Activated CD8-positive, alpha-beta T cell treated with anti-CD3 and anti-CD28 coated beads for 36 hours (primary cell): ENCODE results near the gene KLHL22. TPM values are rescaled to one million over a fixed set of nuclear protein-coding genes. Genes with fewer than 3 reads are reported as not detected.
A peak's percentile ranks its signal among the peaks of the same experiment; 100 is the strongest.
"Not testable (repeated sequence)": the region's sequence is repeated elsewhere in the genome, so short reads cannot be mapped to it uniquely, and the experiment has no call there.

Experiments used
- ATAC-seq: fragments of 200-7000 bp; cut with Tn5 transposase; one replicate; pipeline ENCODE4 v1.10.0; 2021; ENCODE audit warnings: mild to moderate bottlenecking, moderate library complexity
- CTCF ChIA-PET: fragments of 350-600 bp; sonication (Branson Sonifier 250); formaldehyde crosslinking; loops from one replicate; lab custom pipeline; 2021; ENCODE audit warnings: antibody characterized with exemption; lab: Charles Lee
- POLR2A ChIA-PET: fragments of 350-600 bp; sonication (Branson Sonifier 250); formaldehyde crosslinking; loops from one replicate; lab custom pipeline; 2021; ENCODE audit warnings: antibody characterized with exemption; lab: Charles Lee
- DNase-seq: peaks from one replicate; pipeline ENCODE4 v3.0.0-alpha.2; 2020
- H3K27ac Mint-ChIP-seq: one replicate; pipeline ENCODE4 v1.8.0; 2021; ENCODE audit warnings: mild to moderate bottlenecking, mixed read lengths
- H3K27me3 Mint-ChIP-seq: one replicate; pipeline ENCODE4 v1.8.0; 2021; ENCODE audit warnings: mixed read lengths
- H3K36me3 Mint-ChIP-seq: one replicate; pipeline ENCODE4 v1.8.0; 2021; ENCODE audit warnings: low read depth, mixed read lengths
- H3K4me1 Mint-ChIP-seq: one replicate; pipeline ENCODE4 v1.8.0; 2021; ENCODE audit warnings: low read depth, mixed read lengths
- H3K4me3 Mint-ChIP-seq: one replicate; pipeline ENCODE4 v1.8.0; 2021; ENCODE audit warnings: mild to moderate bottlenecking, moderate library complexity, mixed read lengths
- H3K9me3 Mint-ChIP-seq: one replicate; pipeline ENCODE4 v1.8.0; 2021; ENCODE audit warnings: mixed read lengths
- CTCF ChIP-seq: fragments of 200-600 bp; IDR thresholded peaks from one replicate; pipeline ENCODE4 v1.8.0; 2022; ENCODE audit warnings: antibody characterized with exemption, mild to moderate bottlenecking
- intact Hi-C: fragments of 100-400 bp; cut with micrococcal nuclease; formaldehyde crosslinking; loops from one replicate; pipeline ENCODE4 v1.10.0; 2022
- total RNA-seq, 2 experiments: library from RNA; stranded (reverse); gene quantifications; one replicate each; pipeline ENCODE4 v1.2.3, GENCODE V29; 2021

KLHL22 gene
- total RNA-seq, 2 experiments from 2014 or later, result 16.3 to 17.9 TPM

GRCh38 chr22:20475115-20475436 is 20.5 kb downstream of the KLHL22 start:
- intact Hi-C loops, result no loop called here
- Mint-ChIP-seq H3K9me3 (no peaks in the 10 kb centered on the region), H3K36me3 (peaks cover 9% of the 10 kb centered on the region), H3K4me1 (peaks cover 39% of the 10 kb centered on the region), H3K27me3 (no peaks in the 10 kb centered on the region), H3K27ac (peak overlapping the region; percentile 72), H3K4me3 (peak overlapping the region; percentile 10)
- ATAC-seq (no peak), DNase-seq (no peak)
- no peak for TF ChIP-seq CTCF
- ChIA-PET POLR2A (no interaction called here), CTCF (interaction anchor here (1.1 to 1.3 kb wide), 3 partner anchors 10 to 21 kb away, joined by 3 read pairs; no protein-coding TSS in a partner anchor)

GRCh38 chr22:20472629-20473442 is 22.8 kb downstream of the KLHL22 start:
- ChIA-PET POLR2A (interaction anchor here (0.9 to 1.6 kb wide), 3 partner anchors 9 to 34 kb away, joined by 3 to 8 read pairs (median 3); partner anchors contain the start of gene MED15), CTCF (interaction anchor here (1.5 to 1.9 kb wide), 2 partner anchors 55 to 97 kb away, joined by 3 to 5 read pairs; no protein-coding TSS in a partner anchor)
- ATAC-seq, result no peak
- H3K4me3 Mint-ChIP-seq, result no peak overlapping the region
- H3K27ac Mint-ChIP-seq, result peak overlapping the region; percentile 58
- intact Hi-C loops, result no loop called here
- H3K9me3 Mint-ChIP-seq, result no peaks in the 10 kb centered on the region
- peaks cover 43% of the 10 kb centered on the region for H3K4me1 Mint-ChIP-seq
- peaks cover 9% of the 10 kb centered on the region for H3K36me3 Mint-ChIP-seq
- no peaks in the 10 kb centered on the region for H3K27me3 Mint-ChIP-seq
- DNase-seq, result no peak
- TF ChIP-seq CTCF, result no peak

GRCh38 chr22:20471126-20471833 is 24.3 kb downstream of the KLHL22 start:
- POLR2A ChIA-PET, result no interaction called here
- CTCF ChIA-PET, result interaction anchor here (0.6 kb wide), 1 partner anchor 15 kb away, joined by 3 read pairs; no protein-coding TSS in a partner anchor

GRCh38 chr22:20470525-20470924 is 25.1 kb downstream of the KLHL22 start:
- H3K36me3 Mint-ChIP-seq, ATAC-seq, intact Hi-C loops, H3K9me3 Mint-ChIP-seq, H3K27ac Mint-ChIP-seq, POLR2A ChIA-PET, DNase-seq, H3K4me3 Mint-ChIP-seq, H3K27me3 Mint-ChIP-seq: not testable (repeated sequence)
- CTCF ChIA-PET, result interaction anchor here (0.6 kb wide), 1 partner anchor 14 kb away, joined by 3 read pairs; no protein-coding TSS in a partner anchor
- peaks cover 43% of the 10 kb centered on the region for H3K4me1 Mint-ChIP-seq

More at GRCh38 chr22:20471126-20471833, 24.3 kb downstream of the KLHL22 start:
- H3K9me3 Mint-ChIP-seq, result no peaks in the 10 kb centered on the region
- intact Hi-C loops, result no loop called here
- peaks cover 4% of the 10 kb centered on the region for H3K36me3 Mint-ChIP-seq
- no peak overlapping the region for H3K4me3 Mint-ChIP-seq
- DNase-seq (no peak), ATAC-seq (no peak)
- H3K27ac Mint-ChIP-seq, result no peak overlapping the region
- TF ChIP-seq CTCF, result no peak
- H3K4me1 Mint-ChIP-seq, result peaks cover 45% of the 10 kb centered on the region
- no peaks in the 10 kb centered on the region for H3K27me3 Mint-ChIP-seq

- peak overlapping the region; percentile 26 for H3K27ac Mint-ChIP-seq
- no peaks in the 10 kb centered on the region for H3K9me3 Mint-ChIP-seq
- DNase-seq (no peak), ATAC-seq (peak; percentile 40)
- no peak overlapping the region for H3K4me3 Mint-ChIP-seq
- H3K4me1 Mint-ChIP-seq, result peaks cover 44% of the 10 kb centered on the region
- intact Hi-C loops, result no loop called here
- TF ChIP-seq CTCF, result no peak
- ChIA-PET CTCF (interaction anchor here (1.0 to 1.7 kb wide), 3 partner anchors 13 to 25 kb away, joined by 3 to 7 read pairs (median 3); no protein-coding TSS in a partner anchor), POLR2A (no interaction called here)
- H3K27me3 Mint-ChIP-seq, result no peaks in the 10 kb centered on the region
- H3K36me3 Mint-ChIP-seq, result peaks cover 11% of the 10 kb centered on the region
Observed at GRCh38 chr22:20469110-20469868, 26.3 kb downstream of the KLHL22 start.
